GM21360 (cell line): ENCODE data around the gene OR13C3.
"Not testable (repeated sequence)": the region's sequence is repeated elsewhere in the genome, so short reads cannot be mapped to it uniquely, and the experiment has no call there.

Source experiments
- ATAC-seq: cut with Tn5 transposase; IDR thresholded peaks from one replicate; pipeline ENCODE4 v1.9.1; 2021; ENCODE audit warnings: mild to moderate bottlenecking, moderate library complexity; ENCODE audit not compliant: unreplicated experiment

The OR13C3 gene

DNA sequence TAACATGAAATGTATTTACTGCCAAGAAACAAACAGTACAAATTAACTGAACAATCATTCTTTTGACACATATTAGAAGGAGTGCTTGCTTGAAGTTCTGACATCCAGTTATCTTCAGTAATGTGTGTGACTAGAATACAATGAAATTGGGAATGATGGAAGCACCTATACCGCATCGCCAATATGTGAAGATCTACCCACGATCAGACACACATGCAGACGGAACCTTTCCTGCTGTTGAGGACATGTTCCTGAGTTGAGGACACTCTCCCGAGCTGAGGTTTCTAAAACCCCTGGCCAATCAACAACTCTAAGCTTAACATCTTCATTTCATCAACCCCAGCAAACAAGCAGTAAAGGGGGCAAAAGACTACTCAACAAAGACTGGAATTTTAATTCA, at the start of gene OR13C3:
OR13C3 (minus strand) TSS at position 101 of the 400 bp plus-strand sequence. CDS start 133 bp downstream, outside the sequence.
- no peak for ATAC-seq

DNA sequence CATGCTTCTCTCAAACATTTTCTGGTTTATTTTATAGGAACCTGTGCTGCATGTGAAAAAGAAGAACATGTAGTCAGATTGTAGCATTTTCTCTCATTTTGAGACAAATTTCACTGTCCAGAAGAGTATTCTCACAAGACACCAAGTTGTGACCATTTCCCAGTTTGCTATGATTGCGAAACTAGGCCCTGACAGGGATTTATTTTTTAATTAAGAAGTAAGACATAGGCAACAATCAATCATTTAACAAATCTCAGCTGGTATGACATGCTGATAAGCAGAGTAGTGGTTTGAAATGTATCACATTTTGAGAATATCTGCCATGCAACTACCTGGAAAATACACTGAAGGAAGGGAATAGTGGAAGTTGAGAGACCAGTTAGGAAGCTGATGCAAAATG, 43.9 kb upstream of the OR13C3 start:
- ATAC-seq: no peak

GRCh38 chr9:104577263-104577662, 40.6 kb upstream of the OR13C3 start:
- no peak for ATAC-seq

GRCh38 chr9:104575456-104575855, 38.8 kb upstream of the OR13C3 start:
- no peak for ATAC-seq

GRCh38 chr9:104572612-104573011, 36.0 kb upstream of the OR13C3 start:
- ATAC-seq: no peak

- no peak for ATAC-seq
These were observed 32.2 kb upstream of the OR13C3 start, which contains the start of gene OR13C8 for GRCh38 chr9:104568868-104569267. OR13C8 (plus strand) TSS chr9:104569168; CDS start chr9:104569168, 0 bp downstream.

- no peak for ATAC-seq
These were observed 27.7 kb upstream of the OR13C3 start for GRCh38 chr9:104564358-104564757.

- ATAC-seq: no peak
These were observed 20.4 kb upstream of the OR13C3 start for GRCh38 chr9:104556830-104557634.

GRCh38 chr9:104555521-104555920, 18.9 kb upstream of the OR13C3 start:
- ATAC-seq: no peak

DNA sequence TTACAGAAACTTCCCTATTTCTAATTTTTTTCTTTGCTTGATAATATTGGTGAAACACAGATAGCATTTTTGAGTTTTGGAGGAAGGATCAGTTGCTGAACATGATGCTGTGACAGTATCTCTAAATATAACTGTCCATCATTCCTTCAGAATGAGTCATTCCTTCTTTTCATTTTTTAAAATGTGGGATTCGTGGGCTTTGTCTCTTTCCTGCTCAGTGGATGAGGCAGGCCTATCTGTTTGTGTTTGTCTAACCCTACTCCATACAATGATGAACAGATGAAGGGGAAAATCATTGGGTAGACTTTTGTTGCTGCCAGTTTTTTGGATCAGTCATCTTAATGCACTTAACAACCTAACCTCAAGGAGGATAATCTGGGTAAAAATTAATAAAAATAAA, 16.6 kb upstream of the OR13C3 start:
- ATAC-seq: no peak

DNA sequence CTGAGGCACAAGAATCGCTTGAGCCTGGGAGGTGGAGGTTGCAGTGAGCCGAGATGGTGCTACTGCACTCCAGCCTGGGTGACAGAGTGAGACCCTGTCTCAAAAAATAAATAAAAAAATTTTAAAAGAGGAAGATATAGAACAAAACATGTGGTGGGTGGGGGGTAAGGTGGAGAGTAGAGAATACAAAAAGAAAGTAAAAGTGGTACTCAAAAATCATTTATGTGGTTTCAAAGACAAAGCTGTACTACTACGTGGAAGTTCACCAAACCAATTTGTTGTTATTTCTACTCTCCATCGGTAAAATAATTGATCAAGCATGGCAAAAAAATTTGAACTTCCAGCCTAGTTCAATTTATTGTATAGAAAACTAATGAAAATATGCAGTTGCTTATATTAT, 8.0 kb upstream of the OR13C3 start:
- ATAC-seq: no peak

- no peak for ATAC-seq
These were observed 2.6 kb upstream of the OR13C3 start for GRCh38 chr9:104539275-104539674.

- no peak for ATAC-seq
These were observed 9.5 kb downstream of the OR13C3 start, which contains the start of gene OR13C4 for GRCh38 chr9:104527109-104527508. OR13C4 (minus strand) TSS chr9:104527209; CDS start chr9:104527209, 0 bp downstream.

GRCh38 chr9:104520241-104520640, 16.4 kb downstream of the OR13C3 start:
- ATAC-seq: not testable (repeated sequence)

GRCh38 chr9:104514901-104515300, 21.8 kb downstream of the OR13C3 start:
- no peak for ATAC-seq

- ATAC-seq: no peak
These were observed 30.1 kb downstream of the OR13C3 start for GRCh38 chr9:104506565-104506964.

DNA sequence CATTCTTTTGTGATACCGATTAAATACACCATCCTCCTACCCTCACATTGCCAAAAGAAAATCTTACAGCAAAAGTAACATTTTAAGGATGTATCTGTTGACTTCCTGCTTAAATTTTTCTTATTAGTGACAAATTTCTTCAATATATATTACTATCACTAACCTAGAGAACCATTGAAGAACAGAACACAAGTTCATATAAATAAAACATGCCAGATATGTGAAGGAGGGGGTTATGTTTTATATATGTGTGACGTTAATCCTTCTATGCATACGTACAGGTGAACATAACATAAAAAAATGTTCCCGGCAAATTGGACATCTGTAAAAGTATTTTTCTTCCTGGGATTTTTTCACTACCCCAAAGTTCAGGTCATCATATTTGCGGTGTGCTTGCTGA, 32.7 kb downstream of the OR13C3 start, which contains the start of gene OR13F1:
OR13F1 (plus strand) TSS at position 301 of the 400 bp plus-strand sequence; CDS start at position 301, 0 bp downstream.
- ATAC-seq: no peak

- no peak for ATAC-seq
These were observed 33.2 kb downstream of the OR13C3 start for GRCh38 chr9:104503440-104503839.

DNA sequence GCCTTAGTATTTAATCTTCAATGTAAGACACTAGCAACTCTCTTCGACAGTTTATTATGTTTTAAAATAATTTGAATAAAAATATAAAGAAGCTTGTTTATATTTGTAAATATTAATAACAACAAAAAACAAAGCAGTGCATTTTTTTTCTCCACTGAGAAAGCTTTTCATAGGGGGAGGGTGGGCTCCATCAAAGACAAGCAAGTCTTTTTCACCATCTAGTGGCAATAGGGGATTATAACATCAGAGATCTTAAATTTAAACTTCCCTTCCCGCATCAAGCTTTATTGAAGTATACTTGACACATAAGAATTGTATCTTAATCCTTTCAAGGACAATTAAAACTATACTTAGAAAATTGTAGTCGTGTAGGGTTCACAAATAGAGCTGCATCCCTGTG, 41.8 kb downstream of the OR13C3 start:
- no peak for ATAC-seq
